DMS53 (cell line): ENCODE results near the gene ARHGAP28.
"Not testable (repeated sequence)": the region's sequence is repeated elsewhere in the genome, so short reads cannot be mapped to it uniquely, and the experiment has no call there.

Source experiments
- DNase-seq: peaks from one replicate; lab custom pipeline; 2025; lab: John Stamatoyannopoulos, UW

Gene ARHGAP28

GRCh38 chr18:6820314-6820713 lies 90.8 kb downstream of the ARHGAP28 start:
- no peak for DNase-seq

GRCh38 chr18:6821356-6821755 lies 91.8 kb downstream of the ARHGAP28 start:
- no peak for DNase-seq

DNA sequence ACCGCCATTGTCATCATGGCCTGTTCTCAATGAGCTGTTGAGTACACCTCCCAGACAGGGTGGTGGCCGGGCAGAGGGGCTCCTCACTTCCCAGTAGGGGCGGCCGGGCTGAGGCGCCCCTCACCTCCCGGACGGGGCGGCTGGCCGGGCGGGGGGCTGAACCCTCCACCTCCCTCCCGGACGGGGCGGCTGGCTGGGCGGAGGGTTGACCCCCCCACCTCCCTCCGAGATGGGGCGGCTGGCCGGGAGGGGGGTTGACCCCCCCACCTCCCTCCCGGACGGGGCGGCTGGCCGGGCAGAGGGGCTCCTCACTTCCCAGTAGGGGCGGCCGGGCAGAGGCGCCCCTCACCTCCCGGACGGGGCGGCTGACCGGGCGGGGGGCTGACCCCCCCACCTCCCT lies 97.6 kb downstream of the ARHGAP28 start:
- DNase-seq: not testable (repeated sequence)

- DNase-seq: not testable (repeated sequence)
These were observed 98.0 kb downstream of the ARHGAP28 start for GRCh38 chr18:6827566-6827965.

DNA sequence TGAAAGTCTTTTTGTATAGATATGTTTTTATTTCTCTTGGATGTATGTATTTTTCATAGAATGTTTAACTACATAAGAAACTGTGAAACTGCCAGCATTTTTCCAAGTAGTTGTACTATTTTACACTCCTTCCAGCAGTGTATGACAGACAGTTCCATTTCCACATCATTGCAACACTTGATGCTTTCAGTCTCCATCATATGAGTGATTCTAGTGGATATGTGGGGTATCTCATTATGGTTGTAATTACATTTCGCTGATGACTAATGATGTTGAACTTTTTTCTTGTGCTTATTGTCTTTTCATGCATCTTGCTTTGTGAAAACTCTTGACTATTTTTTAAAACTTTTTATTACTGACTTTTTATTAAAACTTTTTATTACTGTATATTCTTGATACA lies 101.4 kb downstream of the ARHGAP28 start:
- no peak for DNase-seq

- DNase-seq: peak; percentile 66
These were observed 105.8 kb downstream of the ARHGAP28 start for GRCh38 chr18:6835345-6835744.

GRCh38 chr18:6836331-6836730 lies 106.8 kb downstream of the ARHGAP28 start:
- DNase-seq: peak; percentile 62

- no peak for DNase-seq
These were observed 108.4 kb downstream of the ARHGAP28 start for GRCh38 chr18:6837904-6838303.

DNA sequence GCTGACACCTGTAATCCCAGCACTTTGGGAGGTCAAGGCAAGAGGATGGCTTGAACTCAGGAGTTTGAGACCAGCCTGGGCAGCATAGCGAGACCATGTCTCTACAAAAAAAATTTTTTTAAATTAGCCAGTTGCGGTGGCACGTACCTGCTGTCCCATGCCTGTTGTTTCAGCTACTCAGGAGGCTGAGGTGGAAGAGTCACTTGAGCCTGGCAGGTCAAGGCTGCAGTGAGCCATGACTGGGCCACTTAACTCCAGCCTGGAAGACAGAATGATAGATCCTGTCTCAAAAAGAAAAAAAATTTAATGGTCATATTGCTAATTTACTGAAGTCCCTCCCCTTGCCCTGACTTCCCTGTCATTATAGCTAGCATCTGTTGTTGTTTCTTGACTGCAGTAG lies 112.6 kb downstream of the ARHGAP28 start:
- DNase-seq: peak; percentile 66

DNA sequence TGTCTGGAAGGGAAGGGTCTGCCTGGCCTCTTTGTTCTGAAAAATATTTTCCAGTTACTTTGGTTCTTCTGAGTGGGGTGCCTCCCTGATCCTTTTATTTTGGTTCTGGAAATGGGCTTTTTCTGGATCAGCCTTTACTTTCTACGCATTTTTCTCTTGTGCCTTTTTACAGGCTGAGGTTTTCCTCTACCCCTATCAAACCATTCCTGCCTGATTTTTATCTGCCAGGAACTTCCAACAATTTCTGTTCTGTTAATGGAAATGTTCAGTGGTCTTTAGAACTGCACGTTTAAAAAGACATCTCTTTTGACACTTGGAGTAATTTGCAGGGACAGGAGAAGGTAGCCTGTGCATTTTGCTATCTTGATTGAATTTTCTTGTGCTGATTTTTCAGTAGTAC lies 113.8 kb downstream of the ARHGAP28 start:
- no peak for DNase-seq

- DNase-seq: not testable (repeated sequence)
These were observed 116.0 kb downstream of the ARHGAP28 start for GRCh38 chr18:6845521-6845920.

- no peak for DNase-seq
These were observed 120.9 kb downstream of the ARHGAP28 start for GRCh38 chr18:6850396-6850795.

DNA sequence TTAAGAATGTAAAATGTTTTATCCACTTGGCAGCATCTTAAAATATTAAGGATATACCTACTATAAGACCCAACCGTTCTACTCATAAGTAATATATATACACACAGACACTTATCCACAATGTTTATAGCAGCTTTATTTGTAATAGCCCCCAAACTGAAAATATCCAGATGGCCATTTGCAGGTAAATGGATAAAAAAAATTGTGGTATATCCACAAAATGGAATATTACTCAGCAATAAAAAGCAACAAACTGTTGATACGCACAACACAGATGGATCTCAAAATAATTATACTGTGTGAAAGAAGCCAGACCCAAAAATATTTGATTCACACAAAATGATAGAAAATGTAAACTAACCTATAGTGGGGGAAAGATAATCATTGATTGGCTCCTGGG lies 122.0 kb downstream of the ARHGAP28 start:
- DNase-seq: no peak

GRCh38 chr18:6854811-6855210 lies 125.3 kb downstream of the ARHGAP28 start:
- DNase-seq: no peak

DNA sequence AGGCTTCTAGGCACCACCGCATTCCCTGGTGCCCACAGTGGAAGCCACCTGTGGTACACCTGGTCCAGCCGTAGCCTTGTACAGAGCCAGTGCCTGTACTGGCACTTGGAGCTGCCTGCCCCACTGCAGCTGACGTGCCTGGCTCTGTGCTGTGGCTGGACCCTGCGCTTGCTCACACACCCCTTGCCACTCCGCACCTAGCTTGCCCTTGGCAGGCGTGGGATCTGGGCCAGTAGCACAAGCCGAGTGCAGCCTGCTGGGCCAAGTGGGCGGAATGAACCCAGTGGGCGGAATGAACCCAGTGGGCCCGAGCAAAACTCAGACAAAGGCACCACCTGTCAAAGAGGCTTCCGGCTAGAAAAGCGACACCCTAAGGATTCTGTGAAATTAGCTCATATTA lies 126.3 kb downstream of the ARHGAP28 start:
- DNase-seq: no peak

DNA sequence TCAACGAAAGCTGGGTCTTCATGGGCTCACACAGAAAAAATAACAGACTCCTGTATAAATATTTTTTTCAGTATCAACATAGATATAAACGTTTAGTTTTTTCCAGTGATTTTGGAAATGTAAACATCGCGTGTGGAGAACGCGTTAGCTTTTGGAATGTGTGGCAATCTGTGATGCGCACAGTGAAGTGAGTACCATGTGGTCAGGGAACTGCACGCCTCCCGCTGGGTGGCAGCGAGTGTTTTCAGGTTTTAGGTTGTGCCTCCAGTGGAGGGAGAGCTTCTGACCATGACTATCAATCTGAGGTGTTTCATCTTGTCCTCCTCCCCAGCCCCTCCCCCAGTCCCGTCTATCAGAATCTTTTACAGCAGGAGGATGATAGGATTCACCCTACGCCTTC lies 127.8 kb downstream of the ARHGAP28 start:
- DNase-seq: no peak

DNA sequence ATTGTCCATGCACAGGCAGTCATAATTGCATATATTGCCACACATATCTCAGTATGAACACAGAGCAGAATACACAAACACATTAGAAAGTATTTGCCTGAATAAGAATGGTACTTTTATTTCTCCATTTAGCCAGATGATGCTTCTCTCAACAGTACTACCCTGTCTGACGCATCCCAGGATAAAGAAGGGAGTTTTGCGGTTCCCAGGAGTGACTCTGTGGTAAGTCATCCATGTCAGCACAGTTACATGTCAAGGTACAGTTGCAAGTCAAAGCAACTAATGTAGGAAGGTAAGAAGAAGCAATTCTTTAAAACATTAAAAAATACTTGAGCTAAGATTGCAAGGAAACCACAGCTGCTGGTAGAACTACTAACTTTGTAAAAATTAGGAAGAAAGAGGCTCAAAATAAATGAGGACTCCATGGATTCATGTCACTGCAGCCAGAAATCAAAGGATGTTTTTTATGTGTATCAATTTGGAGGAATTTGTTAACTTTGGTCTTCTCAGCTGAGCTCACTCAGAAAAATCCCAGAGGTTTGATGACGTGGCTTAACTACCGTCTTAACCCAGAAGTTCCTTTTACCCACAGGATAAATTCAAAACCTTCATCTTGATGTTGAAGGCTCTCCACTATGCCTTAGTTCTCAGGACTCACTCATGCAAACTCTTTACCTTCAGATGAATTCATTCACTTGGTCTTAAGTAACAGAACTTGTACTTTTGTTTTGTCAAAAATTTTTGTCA lies 130.3 kb downstream of the ARHGAP28 start:
- DNase-seq: no peak

GRCh38 chr18:6860804-6861448 lies 131.4 kb downstream of the ARHGAP28 start:
- DNase-seq: no peak

DNA sequence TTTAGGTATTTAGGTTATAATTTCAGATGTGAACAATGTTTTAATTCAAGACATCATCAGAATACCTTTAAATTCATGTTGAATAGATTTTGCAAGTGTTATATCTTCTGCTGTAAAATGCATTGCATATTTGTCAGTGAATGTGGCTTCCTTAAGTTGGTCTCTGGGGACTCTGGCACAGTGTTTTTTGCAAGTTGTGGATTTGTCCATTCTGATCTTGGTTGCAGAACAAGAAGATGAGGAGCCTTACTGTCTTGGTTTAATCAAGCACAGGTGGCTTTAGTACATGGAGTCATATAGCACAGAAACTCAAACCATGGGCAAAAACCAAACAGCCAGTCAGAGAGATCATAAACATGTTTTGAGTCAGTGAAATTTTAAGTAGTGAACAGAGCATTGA lies 135.7 kb downstream of the ARHGAP28 start:
- no peak for DNase-seq

DNA sequence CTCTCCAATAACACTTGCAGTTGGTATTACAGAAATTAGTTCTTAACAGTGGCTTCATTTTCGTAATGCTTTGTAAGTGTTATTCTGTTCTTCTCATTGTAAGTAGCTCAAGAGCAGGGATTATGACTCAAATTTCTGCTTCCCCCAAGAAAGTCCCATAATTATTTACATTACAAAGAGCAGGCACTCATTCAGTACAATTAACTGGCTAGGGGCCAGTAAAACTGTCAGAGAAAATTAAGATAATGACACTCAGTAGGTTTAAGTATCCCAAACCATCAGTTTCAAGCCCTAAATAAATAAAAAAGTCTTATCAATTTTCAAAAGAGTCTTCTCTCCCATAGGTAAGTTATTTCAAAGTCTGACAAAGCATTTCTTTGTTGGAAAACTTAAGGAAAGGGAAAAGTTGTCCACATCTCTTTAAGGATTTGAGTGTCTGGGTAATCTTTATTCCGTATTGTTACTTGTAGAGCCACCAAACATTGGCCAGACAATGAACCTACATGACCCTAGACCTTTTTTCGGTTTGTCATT lies 137.1 kb downstream of the ARHGAP28 start:
- no peak for DNase-seq

- peak; percentile 40 for DNase-seq
These were observed 138.5 kb downstream of the ARHGAP28 start for GRCh38 chr18:6868033-6868432.

DNA sequence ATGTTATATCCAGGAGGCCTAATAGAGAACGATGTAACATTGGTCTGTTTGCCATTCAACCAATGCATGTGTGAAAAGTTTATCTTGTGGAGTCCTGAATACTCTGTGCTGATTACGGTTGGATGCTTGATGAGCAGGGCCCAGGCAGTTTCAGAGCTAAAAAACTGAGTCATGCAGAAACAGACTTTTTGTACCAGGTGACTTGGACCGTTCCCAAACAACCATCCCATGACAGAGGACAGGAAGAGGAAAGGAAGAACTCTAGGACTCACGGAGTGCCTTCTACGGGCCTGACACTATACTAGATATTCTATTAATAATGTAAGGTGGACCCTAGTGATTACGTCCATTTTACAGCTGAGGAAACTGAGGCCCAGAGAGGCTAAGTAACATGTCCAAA lies 142.1 kb downstream of the ARHGAP28 start:
- DNase-seq: no peak

DNA sequence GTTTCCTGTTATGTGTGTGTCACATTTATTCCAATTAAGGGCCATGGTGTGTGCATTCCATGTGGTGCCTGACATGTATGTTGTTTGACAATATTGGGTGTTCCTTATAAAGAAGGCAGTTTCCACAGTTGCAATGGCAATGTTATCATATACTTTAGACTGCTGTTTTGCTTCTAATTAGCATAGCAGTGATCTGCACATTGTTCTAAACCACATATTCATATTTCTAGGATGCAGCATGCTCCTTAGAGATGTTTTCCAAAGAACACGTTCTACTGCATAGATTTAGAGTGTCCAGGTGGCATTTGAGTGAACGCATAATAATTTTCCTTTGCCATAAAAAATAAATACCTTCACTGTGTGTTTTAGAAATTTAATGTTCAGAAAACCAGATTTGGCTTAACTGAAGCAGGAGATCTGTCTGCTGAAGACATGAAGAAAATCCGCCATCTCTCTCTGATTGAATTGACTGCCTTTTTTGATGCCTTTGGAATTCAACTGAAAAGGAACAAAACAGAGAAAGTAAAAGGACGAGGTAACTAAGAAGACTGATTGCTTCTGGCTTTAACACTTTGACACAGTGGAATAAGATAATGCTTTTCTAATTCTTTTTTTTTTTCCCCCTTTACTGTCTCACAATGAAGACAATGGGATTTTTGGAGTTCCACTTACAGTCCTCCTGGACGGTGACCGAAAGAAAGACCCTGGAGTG lies 143.7 kb downstream of the ARHGAP28 start:
- DNase-seq: no peak
